Glutamatergic neuron (in vitro differentiated cells): Measurements from ENCODE around the gene EFHB. TPM values are rescaled to one million over a fixed set of nuclear protein-coding genes. Genes with fewer than 3 reads are reported as not detected.
"Not testable (repeated sequence)": the region's sequence is repeated elsewhere in the genome, so short reads cannot be mapped to it uniquely, and the experiment has no call there.

Experiments
- DNase-seq: peaks from one replicate; pipeline ENCODE4 v3.0.0; 2022
- H3K27ac Mint-ChIP-seq: one replicate; pipeline ENCODE4 v1.8.0; 2020; ENCODE audit warnings: mild to moderate bottlenecking, mixed read lengths, inconsistent platforms; ENCODE audit not compliant: unreplicated experiment
- H3K27me3 Mint-ChIP-seq: one replicate; pipeline ENCODE4 v1.8.0; 2020; ENCODE audit warnings: mild to moderate bottlenecking, moderate library complexity, mixed read lengths, inconsistent platforms; ENCODE audit not compliant: unreplicated experiment
- H3K36me3 Mint-ChIP-seq: one replicate; pipeline ENCODE4 v1.8.0; 2020; ENCODE audit warnings: mild to moderate bottlenecking, mixed read lengths, inconsistent platforms; ENCODE audit not compliant: unreplicated experiment
- H3K4me1 Mint-ChIP-seq: one replicate; pipeline ENCODE4 v1.8.0; 2020; ENCODE audit warnings: mild to moderate bottlenecking, low read depth, mixed read lengths, inconsistent platforms; ENCODE audit not compliant: unreplicated experiment
- H3K4me3 Mint-ChIP-seq: one replicate; pipeline ENCODE4 v1.8.0; 2020; ENCODE audit warnings: mild to moderate bottlenecking, mixed read lengths, inconsistent platforms; ENCODE audit not compliant: unreplicated experiment
- H3K9me3 Mint-ChIP-seq: one replicate; pipeline ENCODE4 v1.8.0; 2020; ENCODE audit warnings: mild to moderate bottlenecking, moderate library complexity, mixed read lengths, inconsistent platforms; ENCODE audit not compliant: unreplicated experiment
- total RNA-seq: library from RNA; stranded (reverse); fragmentation: NEBNext Ultra II Directional; extraction: Animal tissue kit (Norgen Biotek cat#: 25700); gene quantifications from one replicate; pipeline ENCODE4 v1.2.1, GENCODE V29; 2021; ENCODE audit not compliant: unreplicated experiment
- TF ChIP-seq, protein P1 (sequence below): fragments of 200-600 bp; sonication (generic); IDR thresholded peaks from one replicate; pipeline ENCODE4 v1.5.0; 2021; ENCODE audit not compliant: partially characterized antibody, unreplicated experiment

EFHB gene
- total RNA-seq, 1 donor from 2014 or later: 0.76 TPM

DNA sequence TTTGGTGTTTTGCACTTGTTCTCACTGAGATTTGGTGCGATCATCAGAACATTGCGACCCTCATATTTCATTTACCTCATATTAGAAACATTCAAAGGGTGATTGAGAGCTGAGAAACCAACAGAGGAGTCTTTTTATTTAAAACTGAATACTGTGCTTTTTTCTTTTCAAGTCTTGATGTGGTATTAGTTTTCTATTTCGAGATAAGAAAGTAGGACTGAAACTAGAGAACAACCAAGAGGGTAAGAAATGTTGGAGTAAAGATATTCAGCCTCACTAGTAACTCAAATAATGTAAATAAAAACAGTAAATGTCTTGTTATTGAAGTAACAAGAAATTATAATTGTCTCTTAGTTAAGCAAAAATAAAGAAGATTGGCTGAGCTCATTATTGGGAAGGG is 26.5 kb downstream of the EFHB start:
- TF ChIP-seq, protein P1, sequence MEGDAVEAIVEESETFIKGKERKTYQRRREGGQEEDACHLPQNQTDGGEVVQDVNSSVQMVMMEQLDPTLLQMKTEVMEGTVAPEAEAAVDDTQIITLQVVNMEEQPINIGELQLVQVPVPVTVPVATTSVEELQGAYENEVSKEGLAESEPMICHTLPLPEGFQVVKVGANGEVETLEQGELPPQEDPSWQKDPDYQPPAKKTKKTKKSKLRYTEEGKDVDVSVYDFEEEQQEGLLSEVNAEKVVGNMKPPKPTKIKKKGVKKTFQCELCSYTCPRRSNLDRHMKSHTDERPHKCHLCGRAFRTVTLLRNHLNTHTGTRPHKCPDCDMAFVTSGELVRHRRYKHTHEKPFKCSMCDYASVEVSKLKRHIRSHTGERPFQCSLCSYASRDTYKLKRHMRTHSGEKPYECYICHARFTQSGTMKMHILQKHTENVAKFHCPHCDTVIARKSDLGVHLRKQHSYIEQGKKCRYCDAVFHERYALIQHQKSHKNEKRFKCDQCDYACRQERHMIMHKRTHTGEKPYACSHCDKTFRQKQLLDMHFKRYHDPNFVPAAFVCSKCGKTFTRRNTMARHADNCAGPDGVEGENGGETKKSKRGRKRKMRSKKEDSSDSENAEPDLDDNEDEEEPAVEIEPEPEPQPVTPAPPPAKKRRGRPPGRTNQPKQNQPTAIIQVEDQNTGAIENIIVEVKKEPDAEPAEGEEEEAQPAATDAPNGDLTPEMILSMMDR: no peak
- H3K4me3 Mint-ChIP-seq: no peak overlapping the region
- H3K27ac Mint-ChIP-seq: no peak overlapping the region
- H3K4me1 Mint-ChIP-seq: no peaks in the 10 kb centered on the region
- H3K27me3 Mint-ChIP-seq: no peaks in the 10 kb centered on the region
- H3K9me3 Mint-ChIP-seq: peaks cover 8% of the 10 kb centered on the region
- peaks cover 14% of the 10 kb centered on the region for H3K36me3 Mint-ChIP-seq
- no peak for DNase-seq

DNA sequence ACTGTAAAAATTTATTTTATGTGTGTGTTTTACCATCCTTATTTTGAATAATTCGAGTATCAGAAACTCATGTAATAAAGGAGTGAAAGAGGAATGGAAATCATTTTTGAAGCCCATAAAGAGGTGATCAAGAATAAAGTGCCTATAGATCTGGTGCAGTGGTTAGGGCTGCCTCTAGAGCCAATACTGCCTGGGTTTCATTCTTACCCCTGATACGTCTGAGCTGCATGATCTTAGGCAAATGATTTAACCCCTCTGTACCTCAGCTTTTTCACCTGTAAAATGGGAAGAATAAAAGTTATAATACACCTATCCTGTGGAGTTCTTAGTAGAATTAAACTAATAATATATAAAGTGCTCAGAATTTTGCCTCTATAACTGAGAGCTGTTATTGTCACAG is 30.4 kb downstream of the EFHB start:
- TF ChIP-seq, protein P1: no peak
- no peak for DNase-seq
- Mint-ChIP-seq H3K27ac (no peak overlapping the region), H3K27me3 (no peaks in the 10 kb centered on the region), H3K4me3 (no peak overlapping the region), H3K9me3 (no peaks in the 10 kb centered on the region), H3K36me3 (no peaks in the 10 kb centered on the region), H3K4me1 (no peaks in the 10 kb centered on the region)

DNA sequence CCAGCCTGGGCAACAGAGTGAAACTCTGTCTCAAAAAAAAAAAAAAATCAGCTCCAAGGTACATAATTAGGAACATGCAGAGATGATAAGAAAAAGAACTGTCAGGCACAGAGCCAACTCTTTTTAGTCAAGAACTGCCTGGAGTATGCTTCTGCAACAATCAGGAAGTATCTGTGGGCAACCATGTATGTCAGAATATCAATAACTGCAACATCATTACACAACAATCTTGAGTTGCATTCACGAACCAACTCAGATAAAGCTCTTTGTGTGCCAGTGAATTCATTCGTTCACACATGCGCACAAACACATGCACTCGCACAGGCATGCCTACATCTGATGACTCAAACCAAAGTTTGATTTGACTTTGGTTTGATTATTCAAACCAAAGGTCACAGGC is 32.1 kb downstream of the EFHB start:
- DNase-seq: no peak
- no peaks in the 10 kb centered on the region for H3K9me3 Mint-ChIP-seq
- H3K4me1 Mint-ChIP-seq: no peaks in the 10 kb centered on the region
- TF ChIP-seq, protein P1: no peak
- H3K4me3 Mint-ChIP-seq: no peak overlapping the region
- no peaks in the 10 kb centered on the region for H3K27me3 Mint-ChIP-seq
- no peaks in the 10 kb centered on the region for H3K36me3 Mint-ChIP-seq
- no peak overlapping the region for H3K27ac Mint-ChIP-seq

DNA sequence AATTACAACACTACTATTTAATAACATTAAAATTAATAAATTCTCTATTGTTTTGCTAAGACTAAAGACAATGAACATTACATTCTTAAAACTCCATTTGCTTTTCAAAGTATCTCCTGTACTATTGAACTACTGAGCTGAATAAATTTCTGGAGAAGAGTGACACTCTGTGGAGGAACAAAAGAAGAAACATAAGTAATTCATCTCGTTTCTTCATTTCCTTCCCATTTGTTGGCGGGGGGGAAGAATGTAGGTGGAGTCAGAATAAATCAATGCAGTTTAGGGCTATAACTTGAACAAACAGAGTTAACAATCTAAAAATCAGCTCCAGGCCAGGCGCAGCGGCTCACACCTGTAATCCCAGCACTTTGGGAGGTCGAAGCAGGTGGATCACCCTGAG is 32.7 kb downstream of the EFHB start:
- TF ChIP-seq, protein P1: no peak
- DNase-seq: no peak
- Mint-ChIP-seq H3K36me3 (no peaks in the 10 kb centered on the region), H3K4me1 (no peaks in the 10 kb centered on the region), H3K27ac (no peak overlapping the region), H3K9me3 (no peaks in the 10 kb centered on the region), H3K4me3 (no peak overlapping the region), H3K27me3 (no peaks in the 10 kb centered on the region)

DNA sequence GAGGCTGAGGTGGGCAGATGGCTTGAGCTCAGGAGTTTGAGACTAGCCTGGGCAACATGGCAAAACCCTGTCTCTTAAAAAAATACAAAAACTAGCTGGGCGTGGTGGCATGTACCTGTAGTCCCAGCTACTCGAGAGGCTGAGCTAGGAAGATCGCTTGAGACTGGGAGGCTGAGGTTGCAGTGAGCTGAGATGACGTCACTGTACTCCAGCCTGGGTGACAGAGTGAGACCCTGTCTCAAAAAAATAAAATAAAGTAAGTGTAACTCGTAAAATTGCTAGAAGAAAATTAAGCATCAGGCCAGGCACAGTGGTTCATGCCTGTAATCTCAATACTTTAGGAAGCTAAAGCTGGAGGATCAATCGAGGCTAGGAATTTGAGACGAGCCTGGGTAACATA is 34.2 kb downstream of the EFHB start:
- not testable (repeated sequence) for H3K27me3 Mint-ChIP-seq, H3K36me3 Mint-ChIP-seq, H3K9me3 Mint-ChIP-seq, H3K4me1 Mint-ChIP-seq, DNase-seq, H3K27ac Mint-ChIP-seq, H3K4me3 Mint-ChIP-seq

DNA sequence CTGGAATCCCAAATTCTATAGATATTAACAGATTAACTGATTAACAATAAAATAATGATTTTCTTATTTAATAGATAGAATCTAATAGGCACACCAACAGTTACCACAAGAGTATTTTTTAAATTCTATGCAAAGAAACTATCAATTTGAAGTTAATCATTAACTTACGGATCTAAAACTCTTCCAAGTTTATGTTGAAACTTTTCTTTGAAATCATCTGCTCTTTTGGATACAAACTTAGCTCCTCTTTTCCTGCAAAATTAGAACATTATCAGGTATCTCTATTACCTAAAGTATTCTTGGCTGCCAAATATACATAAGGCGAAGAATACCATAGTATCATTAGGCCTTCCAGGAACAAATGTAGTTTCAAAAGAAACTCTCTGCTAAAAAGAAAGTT is 34.8 kb downstream of the EFHB start:
- H3K4me1 Mint-ChIP-seq: no peaks in the 10 kb centered on the region
- H3K27me3 Mint-ChIP-seq: no peaks in the 10 kb centered on the region
- H3K9me3 Mint-ChIP-seq: no peaks in the 10 kb centered on the region

More for the DNA sequence above, 34.8 kb downstream of the EFHB start:
- no peak for DNase-seq
- Mint-ChIP-seq H3K27ac (no peak overlapping the region), H3K36me3 (no peaks in the 10 kb centered on the region), H3K4me3 (no peak overlapping the region)
- TF ChIP-seq, protein P1: no peak
